Measurements from ENCODE around the gene NAV2. TPM values are rescaled to one million over a fixed set of nuclear protein-coding genes. Genes with fewer than 3 reads are reported as not detected.

The NAV2 gene
- total RNA-seq, 1 donor from 2014 or later, result 9.6 TPM

- Histone ChIP-seq H2AFZ (replicated peaks) (no peak overlapping the region), H3K9me3 (ENCODE audit: low read depth) (no peaks in the 10 kb centered on the region), H3K27ac (no peak overlapping the region), H3K4me2 (no peak overlapping the region), H3F3A (ENCODE audit: low read depth) (peaks cover 4% of the 10 kb centered on the region), H3K36me3 (no peaks in the 10 kb centered on the region), H3K9ac (no peak overlapping the region), H3K27me3 (no peaks in the 10 kb centered on the region), H3K4me1 (peaks cover 17% of the 10 kb centered on the region), H3K79me2 (ENCODE audit: low read depth) (no peaks in the 10 kb centered on the region), H3K4me3 (no peak overlapping the region), H4K20me1 (ENCODE audit: low read depth) (no peaks in the 10 kb centered on the region)
- Mint-ChIP-seq H3K4me3 (no peak overlapping the region), H3K27me3 (ENCODE audit: insufficient read depth, low read depth) (peaks cover 4% of the 10 kb centered on the region), H3K27ac (no peak overlapping the region), H3K36me3 (peaks cover 9% of the 10 kb centered on the region), H3K4me1 (peaks cover 9% of the 10 kb centered on the region), H3K9me3 (no peaks in the 10 kb centered on the region)
- TF ChIP-seq EZH2 (IDR thresholded peaks at IDR 0.05) (no peak), EZH2phosphoT487 (IDR thresholded peaks at IDR 0.05) (no peak), CTCF (IDR thresholded peaks at IDR 0.05) (no peak)
- DNase-seq (ENCODE audit: low spot score), result no peak
Measured at GRCh38 chr11:19887842-19888241, 175.2 kb downstream of the NAV2 start.

DNA sequence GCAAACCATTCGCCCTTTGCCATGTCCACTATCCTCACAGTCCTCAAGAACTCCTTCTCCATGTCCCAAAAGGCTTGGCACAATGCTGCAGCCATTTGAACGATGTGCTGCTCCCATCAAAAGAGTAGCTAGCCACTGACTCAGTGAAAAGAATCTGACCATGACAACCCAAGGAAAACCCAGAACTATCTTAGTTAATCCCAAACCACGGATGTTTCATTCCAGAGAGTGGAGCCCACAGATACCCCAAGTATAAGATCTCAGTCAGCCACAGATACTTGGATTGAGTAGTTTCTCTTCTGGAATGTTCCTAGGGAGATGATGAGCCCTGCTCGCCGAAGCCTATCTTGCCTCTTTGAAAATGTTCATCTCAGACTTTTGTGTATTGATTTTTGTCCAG is 176.9 kb downstream of the NAV2 start:
- H3K27ac Mint-ChIP-seq, result no peak overlapping the region
- no peaks in the 10 kb centered on the region for H3K9me3 ChIP-seq (ENCODE audit: low read depth)
- peaks cover 9% of the 10 kb centered on the region for H3K4me1 Mint-ChIP-seq
- peaks cover 9% of the 10 kb centered on the region for H3K4me1 ChIP-seq
- H3K4me3 Mint-ChIP-seq, result no peak overlapping the region
- H3K36me3 Mint-ChIP-seq, result peaks cover 12% of the 10 kb centered on the region
- H3K36me3 ChIP-seq, result no peaks in the 10 kb centered on the region
- no peaks in the 10 kb centered on the region for H3K27me3 ChIP-seq
- H3K4me2 ChIP-seq, result no peak overlapping the region
- H3F3A ChIP-seq (ENCODE audit: low read depth), result no peaks in the 10 kb centered on the region
- H3K9me3 Mint-ChIP-seq, result no peaks in the 10 kb centered on the region
- no peak overlapping the region for H2AFZ ChIP-seq (replicated peaks)
- H3K79me2 ChIP-seq (ENCODE audit: low read depth), result no peaks in the 10 kb centered on the region
- no peak for DNase-seq (ENCODE audit: low spot score)
- no peak overlapping the region for H3K9ac ChIP-seq
- H3K27ac ChIP-seq, result no peak overlapping the region
- H3K27me3 Mint-ChIP-seq (ENCODE audit: insufficient read depth, low read depth), result peaks cover 4% of the 10 kb centered on the region
- H3K4me3 ChIP-seq, result no peak overlapping the region
- TF ChIP-seq CTCF (IDR thresholded peaks at IDR 0.05), result no peak
- no peak for TF ChIP-seq EZH2 (IDR thresholded peaks at IDR 0.05)
- TF ChIP-seq EZH2phosphoT487 (IDR thresholded peaks at IDR 0.05), result no peak
- H4K20me1 ChIP-seq (ENCODE audit: low read depth), result no peaks in the 10 kb centered on the region

DNA sequence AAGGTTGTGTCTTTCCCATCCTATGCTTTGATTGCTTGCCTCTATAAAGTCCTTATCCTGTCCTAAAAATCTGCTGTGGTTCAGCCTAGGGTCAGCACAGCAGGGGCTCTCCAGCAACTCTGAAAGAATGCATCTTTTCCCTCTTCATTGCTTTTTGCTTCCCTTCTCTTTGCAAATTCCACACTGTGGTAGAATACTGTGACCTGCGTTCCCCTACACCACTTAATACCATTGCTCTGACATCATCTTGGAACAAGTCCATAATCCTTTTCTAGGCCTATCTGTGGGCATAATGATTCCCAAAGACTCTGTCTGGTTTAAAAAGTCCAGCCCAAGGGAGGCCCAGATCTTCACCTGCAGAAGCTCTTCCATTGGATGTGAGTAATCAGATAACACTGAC is 177.7 kb downstream of the NAV2 start:
- peaks cover 9% of the 10 kb centered on the region for H3K4me1 Mint-ChIP-seq
- DNase-seq (ENCODE audit: low spot score), result no peak
- H3K9me3 Mint-ChIP-seq, result no peaks in the 10 kb centered on the region
- Histone ChIP-seq H3K4me1 (peaks cover 7% of the 10 kb centered on the region), H3K27me3 (no peaks in the 10 kb centered on the region), H3K79me2 (ENCODE audit: low read depth) (no peaks in the 10 kb centered on the region), H3F3A (ENCODE audit: low read depth) (no peaks in the 10 kb centered on the region), H2AFZ (replicated peaks) (no peak overlapping the region), H3K9ac (no peak overlapping the region), H3K9me3 (ENCODE audit: low read depth) (no peaks in the 10 kb centered on the region), H3K4me2 (no peak overlapping the region), H3K36me3 (no peaks in the 10 kb centered on the region), H4K20me1 (ENCODE audit: low read depth) (no peaks in the 10 kb centered on the region), H3K4me3 (no peak overlapping the region), H3K27ac (no peak overlapping the region)
- H3K27me3 Mint-ChIP-seq (ENCODE audit: insufficient read depth, low read depth), result peaks cover 4% of the 10 kb centered on the region
- no peak for TF ChIP-seq CTCF (IDR thresholded peaks at IDR 0.05)
- no peak for TF ChIP-seq EZH2 (IDR thresholded peaks at IDR 0.05)
- TF ChIP-seq EZH2phosphoT487 (IDR thresholded peaks at IDR 0.05), result no peak
- peaks cover 11% of the 10 kb centered on the region for H3K36me3 Mint-ChIP-seq
- no peak overlapping the region for H3K27ac Mint-ChIP-seq
- no peak overlapping the region for H3K4me3 Mint-ChIP-seq

All from neural progenitor cell (in vitro differentiated cells).